GM23338 (cell line): Measurements from ENCODE around the gene EPS8L3. TPM values are rescaled to one million over a fixed set of nuclear protein-coding genes. Genes with fewer than 3 reads are reported as not detected.

Experiments
- ATAC-seq: fragments of 200-7000 bp; cut with Tn5 transposase; 3 replicates; pipeline ENCODE4 v1.9.1; 2020
- DNase-seq: peaks from one replicate; pipeline ENCODE4 v3.0.0-alpha.2; 2015; ENCODE audit warnings: low spot score
- H2AFZ ChIP-seq: fragments of 200-600 bp; sonication (generic); 2 replicates; pipeline ENCODE4 v1.8.0; 2016; ENCODE audit warnings: antibody characterized with exemption, mild to moderate bottlenecking, moderate library complexity
- H3F3A ChIP-seq: fragments of 200-600 bp; sonication (generic); replicated peaks from 2 replicates; pipeline ENCODE4 v1.8.0; 2017; ENCODE audit warnings: antibody characterized with exemption, mixed run types, low read depth
- H3K27ac ChIP-seq: fragments of 200-600 bp; sonication (generic); 2 replicates; pipeline ENCODE4 v1.6.1; 2016; ENCODE audit warnings: low read depth
- H3K27me3 ChIP-seq: fragments of 200-600 bp; sonication (generic); 2 replicates; pipeline ENCODE4 v1.8.0; 2016; ENCODE audit warnings: mild to moderate bottlenecking, mixed run types, moderate library complexity; ENCODE audit not compliant: insufficient read depth
- H3K36me3 ChIP-seq: fragments of 200-600 bp; sonication (generic); 2 replicates; pipeline ENCODE4 v1.8.0; 2016; ENCODE audit warnings: mild to moderate bottlenecking; ENCODE audit not compliant: insufficient read depth
- H3K4me1 ChIP-seq: fragments of 200-600 bp; sonication (generic); 2 replicates; pipeline ENCODE4 v1.8.0; 2016; ENCODE audit warnings: mild to moderate bottlenecking, moderate library complexity; ENCODE audit not compliant: insufficient read depth
- H3K4me2 ChIP-seq: fragments of 200-600 bp; sonication (generic); 2 replicates; pipeline ENCODE4 v1.7.1; 2017; ENCODE audit warnings: mixed run types
- H3K4me3 ChIP-seq: fragments of 200-600 bp; sonication (generic); 2 replicates; pipeline ENCODE4 v1.6.1; 2016; ENCODE audit warnings: mixed run types
- H3K79me2 ChIP-seq: fragments of 200-600 bp; sonication (generic); replicated peaks from 2 replicates; pipeline ENCODE4 v1.8.0; 2017; ENCODE audit warnings: mild to moderate bottlenecking; ENCODE audit not compliant: insufficient read depth
- H3K9me2 ChIP-seq: fragments of 200-600 bp; sonication (generic); 2 replicates; pipeline ENCODE4 v1.8.0; 2017; ENCODE audit not compliant: insufficient read depth
- H4K20me1 ChIP-seq: fragments of 200-600 bp; sonication (generic); replicated peaks from 2 replicates; pipeline ENCODE4 v1.8.0; 2017; ENCODE audit warnings: mild to moderate bottlenecking; ENCODE audit not compliant: insufficient read depth
- H3K27ac Mint-ChIP-seq: 2 replicates; pipeline ENCODE4 v1.8.0; 2020; ENCODE audit warnings: inconsistent platforms, mild to moderate bottlenecking, moderate library complexity, mixed read lengths
- H3K27me3 Mint-ChIP-seq: 3 replicates; pipeline ENCODE4 v1.8.0; 2022; ENCODE audit warnings: low read depth, mild to moderate bottlenecking, moderate library complexity, mixed read lengths, inconsistent platforms; ENCODE audit not compliant: insufficient read depth, poor library complexity
- H3K36me3 Mint-ChIP-seq: 3 replicates; pipeline ENCODE4 v1.8.0; 2021; ENCODE audit warnings: low read depth, mild to moderate bottlenecking, inconsistent platforms, moderate library complexity, mixed read lengths
- H3K4me1 Mint-ChIP-seq: 3 replicates; pipeline ENCODE4 v1.8.0; 2020; ENCODE audit warnings: mild to moderate bottlenecking, inconsistent platforms, mixed read lengths
- H3K4me3 Mint-ChIP-seq: 3 replicates; pipeline ENCODE4 v1.8.0; 2021; ENCODE audit warnings: moderate library complexity, mild to moderate bottlenecking, inconsistent platforms, mixed read lengths
- H3K9me3 Mint-ChIP-seq: 3 replicates; pipeline ENCODE4 v1.8.0; 2020; ENCODE audit warnings: moderate library complexity, mild to moderate bottlenecking, inconsistent platforms, mixed read lengths
- CREB1 ChIP-seq: fragments of 250-450 bp; sonication (Bioruptor Pico); IDR thresholded peaks from 2 replicates; pipeline ENCODE4 v1.5.0; 2020; ENCODE audit warnings: low read depth, mild to moderate bottlenecking, moderate library complexity
- CTCF ChIP-seq, 2 experiments: fragments of 200-600 bp in 1 of 2; sonication (generic) in 1 of 2; conservative IDR thresholded peaks; 2 replicates each; pipeline versions ENCODE4 v1.5.1 to v1.6.1; 2016 to 2017; ENCODE audit warnings: antibody characterized with exemption in 2 of 2, low read depth in 2 of 2, mild to moderate bottlenecking in 2 of 2, moderate library complexity in 1 of 2
- EZH2 ChIP-seq: fragments of 200-600 bp; sonication (generic); IDR thresholded peaks from one replicate; pipeline ENCODE4 v1.8.0; 2017; ENCODE audit warnings: antibody characterized with exemption, mild to moderate bottlenecking, low read depth; ENCODE audit not compliant: unreplicated experiment
- EZH2phosphoT487 ChIP-seq: fragments of 200-600 bp; sonication (generic); IDR thresholded peaks from one replicate; pipeline ENCODE4 v1.8.1; 2018; ENCODE audit warnings: antibody characterized with exemption; ENCODE audit not compliant: unreplicated experiment
- JUNB ChIP-seq: IDR thresholded peaks from one replicate; pipeline ENCODE4 v1.6.1; 2016; ENCODE audit warnings: antibody characterized with exemption; ENCODE audit not compliant: unreplicated experiment
- NANOG ChIP-seq: IDR thresholded peaks from 2 replicates; pipeline ENCODE4 v1.6.1; 2016; ENCODE audit warnings: antibody characterized with exemption, borderline replicate concordance
- POLR2AphosphoS5 ChIP-seq: IDR thresholded peaks from 2 replicates; pipeline ENCODE4 v1.6.1; 2016; ENCODE audit warnings: antibody characterized with exemption, low read depth
- STAT1 ChIP-seq: IDR thresholded peaks from one replicate; pipeline ENCODE4 v1.6.1; 2016; ENCODE audit warnings: antibody characterized with exemption; ENCODE audit not compliant: unreplicated experiment
- ZNF114 ChIP-seq: fragments of 250-450 bp; sonication (Bioruptor Pico); IDR thresholded peaks from 2 replicates; pipeline ENCODE4 v1.5.0; 2020; ENCODE audit warnings: mild to moderate bottlenecking, moderate library complexity
- ZNF331 ChIP-seq: fragments of 250-450 bp; sonication (Bioruptor Pico); IDR thresholded peaks from 2 replicates; pipeline ENCODE4 v1.5.0; 2020; ENCODE audit warnings: low read depth, mild to moderate bottlenecking, moderate library complexity
- ZNF462 ChIP-seq: fragments of 250-450 bp; sonication (Bioruptor Pico); IDR thresholded peaks from 2 replicates; pipeline ENCODE4 v1.5.0; 2020; ENCODE audit warnings: mild to moderate bottlenecking, moderate library complexity
- polyA plus RNA-seq: library from polyadenylated mRNA; unstranded; fragments of >200 nt; fragmentation: Nextera tagmentation; extraction: Ambion mirVana; gene quantifications from 2 replicates; pipeline ENCODE4 v1.2.1, GENCODE V29; 2016
- total RNA-seq: library from RNA; depleted of rRNA; stranded (reverse); fragments of >200 nt; shearing (Covaris generic); gene quantifications from 2 replicates; pipeline ENCODE4 v1.2.3, GENCODE V29; 2014
- TF ChIP-seq, protein P1 (sequence below): IDR thresholded peaks from 2 replicates; pipeline ENCODE4 v1.6.1; 2016; ENCODE audit warnings: antibody characterized with exemption
- TF ChIP-seq, protein P2 (sequence below): IDR thresholded peaks from one replicate; pipeline ENCODE4 v1.6.1; 2018; ENCODE audit warnings: antibody characterized with exemption; ENCODE audit not compliant: unreplicated experiment

The EPS8L3 gene
- total and polyA plus RNA-seq, 2 experiments from 2014 or later: not detected

DNA sequence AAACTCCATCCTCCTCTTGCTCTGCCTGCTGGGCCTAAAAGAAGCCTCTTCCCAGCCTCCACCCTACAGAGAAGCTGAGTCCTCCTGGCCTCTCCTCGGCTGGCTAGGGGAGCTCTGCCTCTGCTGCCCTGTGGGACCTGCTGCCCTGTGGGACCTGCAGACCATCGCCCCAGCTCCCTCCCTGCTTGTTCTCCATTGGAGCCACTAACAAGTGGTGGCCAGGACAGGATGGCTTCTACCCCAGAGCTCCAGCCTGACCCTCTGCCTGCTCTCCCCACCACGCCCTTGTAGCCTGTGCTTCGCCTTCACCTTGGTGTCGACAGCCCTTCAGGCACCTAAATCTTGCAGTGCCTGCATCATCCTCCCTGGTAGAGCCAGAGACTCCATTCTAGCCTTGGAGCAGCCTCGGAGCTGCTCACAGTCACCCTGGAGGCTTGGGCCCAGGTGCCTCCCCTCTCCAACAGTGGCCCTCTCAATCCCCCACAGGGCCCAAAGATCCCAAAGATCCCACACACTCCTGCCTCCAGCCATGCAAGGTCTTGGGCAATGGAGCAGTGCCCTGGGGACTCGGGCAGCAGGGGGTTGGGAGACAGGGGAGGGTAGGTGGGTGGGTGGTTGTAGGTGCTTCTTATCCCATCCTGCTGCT is 3.0 kb downstream of the EPS8L3 start:
- no peaks in the 10 kb centered on the region for H3F3A ChIP-seq
- Mint-ChIP-seq H3K36me3 (no peaks in the 10 kb centered on the region; the same call in 2 of the 3 replicates), H3K27ac (peak overlapping the region; percentile 65; the same call in 1 of the 2 replicates), H3K9me3 (no peaks in the 10 kb centered on the region; the same call in 2 of the 3 replicates), H3K4me3 (no peak overlapping the region), H3K27me3 (peaks cover 13% of the 10 kb centered on the region), H3K4me1 (peaks cover 5% of the 10 kb centered on the region)
- H3K27ac ChIP-seq: no peak overlapping the region
- no peak overlapping the region for H3K4me2 ChIP-seq
- ATAC-seq (no peak), DNase-seq (no peak)
- H3K36me3 ChIP-seq: no peaks in the 10 kb centered on the region
- TF ChIP-seq EZH2phosphoT487: no peak
- no peak for TF ChIP-seq ZNF331
- no peak for TF ChIP-seq EZH2
- TF ChIP-seq STAT1: no peak
- no peak for TF ChIP-seq POLR2AphosphoS5
- no peak for TF ChIP-seq ZNF462 (CRISPR knock-in tag)
- TF ChIP-seq NANOG: no peak
- TF ChIP-seq, protein P1, sequence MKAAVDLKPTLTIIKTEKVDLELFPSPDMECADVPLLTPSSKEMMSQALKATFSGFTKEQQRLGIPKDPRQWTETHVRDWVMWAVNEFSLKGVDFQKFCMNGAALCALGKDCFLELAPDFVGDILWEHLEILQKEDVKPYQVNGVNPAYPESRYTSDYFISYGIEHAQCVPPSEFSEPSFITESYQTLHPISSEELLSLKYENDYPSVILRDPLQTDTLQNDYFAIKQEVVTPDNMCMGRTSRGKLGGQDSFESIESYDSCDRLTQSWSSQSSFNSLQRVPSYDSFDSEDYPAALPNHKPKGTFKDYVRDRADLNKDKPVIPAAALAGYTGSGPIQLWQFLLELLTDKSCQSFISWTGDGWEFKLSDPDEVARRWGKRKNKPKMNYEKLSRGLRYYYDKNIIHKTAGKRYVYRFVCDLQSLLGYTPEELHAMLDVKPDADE: no peak
- no peak for TF ChIP-seq ZNF114 (CRISPR knock-in tag)
- no peak for TF ChIP-seq CREB1 (CRISPR knock-in tag)
- TF ChIP-seq, protein P2, sequence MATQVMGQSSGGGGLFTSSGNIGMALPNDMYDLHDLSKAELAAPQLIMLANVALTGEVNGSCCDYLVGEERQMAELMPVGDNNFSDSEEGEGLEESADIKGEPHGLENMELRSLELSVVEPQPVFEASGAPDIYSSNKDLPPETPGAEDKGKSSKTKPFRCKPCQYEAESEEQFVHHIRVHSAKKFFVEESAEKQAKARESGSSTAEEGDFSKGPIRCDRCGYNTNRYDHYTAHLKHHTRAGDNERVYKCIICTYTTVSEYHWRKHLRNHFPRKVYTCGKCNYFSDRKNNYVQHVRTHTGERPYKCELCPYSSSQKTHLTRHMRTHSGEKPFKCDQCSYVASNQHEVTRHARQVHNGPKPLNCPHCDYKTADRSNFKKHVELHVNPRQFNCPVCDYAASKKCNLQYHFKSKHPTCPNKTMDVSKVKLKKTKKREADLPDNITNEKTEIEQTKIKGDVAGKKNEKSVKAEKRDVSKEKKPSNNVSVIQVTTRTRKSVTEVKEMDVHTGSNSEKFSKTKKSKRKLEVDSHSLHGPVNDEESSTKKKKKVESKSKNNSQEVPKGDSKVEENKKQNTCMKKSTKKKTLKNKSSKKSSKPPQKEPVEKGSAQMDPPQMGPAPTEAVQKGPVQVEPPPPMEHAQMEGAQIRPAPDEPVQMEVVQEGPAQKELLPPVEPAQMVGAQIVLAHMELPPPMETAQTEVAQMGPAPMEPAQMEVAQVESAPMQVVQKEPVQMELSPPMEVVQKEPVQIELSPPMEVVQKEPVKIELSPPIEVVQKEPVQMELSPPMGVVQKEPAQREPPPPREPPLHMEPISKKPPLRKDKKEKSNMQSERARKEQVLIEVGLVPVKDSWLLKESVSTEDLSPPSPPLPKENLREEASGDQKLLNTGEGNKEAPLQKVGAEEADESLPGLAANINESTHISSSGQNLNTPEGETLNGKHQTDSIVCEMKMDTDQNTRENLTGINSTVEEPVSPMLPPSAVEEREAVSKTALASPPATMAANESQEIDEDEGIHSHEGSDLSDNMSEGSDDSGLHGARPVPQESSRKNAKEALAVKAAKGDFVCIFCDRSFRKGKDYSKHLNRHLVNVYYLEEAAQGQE: no peak
- TF ChIP-seq JUNB: no peak
- TF ChIP-seq CTCF (conservative IDR thresholded peaks at IDR 0.05; ENCODE audit: low read depth in 2 of 2): no peak
- H3K4me1 ChIP-seq: no peaks in the 10 kb centered on the region
- H4K20me1 ChIP-seq: no peaks in the 10 kb centered on the region
- H3K4me3 ChIP-seq: no peak overlapping the region
- no peaks in the 10 kb centered on the region for H3K27me3 ChIP-seq
- no peaks in the 10 kb centered on the region for H3K79me2 ChIP-seq
- no peaks in the 10 kb centered on the region for H3K9me2 ChIP-seq
- H2AFZ ChIP-seq: no peak overlapping the region
